ENCODE measurements around the gene COLQ.
"Not testable (repeated sequence)": the region's sequence is repeated elsewhere in the genome, so short reads cannot be mapped to it uniquely, and the experiment has no call there.

DNA sequence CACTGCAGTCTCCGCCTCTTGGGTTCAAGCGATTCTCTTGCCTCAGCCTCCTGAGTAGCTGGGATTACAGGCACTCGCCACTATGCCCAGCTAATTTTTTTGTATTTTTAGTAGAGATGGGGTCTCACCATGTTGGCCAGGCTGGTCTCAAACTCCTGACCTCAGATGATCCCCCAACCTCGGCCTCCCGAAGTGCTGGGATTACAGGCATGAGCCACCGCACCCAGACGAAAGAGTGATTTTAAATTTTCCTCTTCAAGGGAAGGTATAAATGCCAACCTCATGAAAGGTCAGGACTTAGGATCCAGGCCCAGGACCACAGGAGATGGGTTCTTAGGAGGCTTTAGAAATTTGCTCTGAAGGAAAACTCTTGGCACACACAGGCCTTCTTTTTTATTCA lies 110.5 kb downstream of the COLQ start:
- TF ChIP-seq, protein P1, sequence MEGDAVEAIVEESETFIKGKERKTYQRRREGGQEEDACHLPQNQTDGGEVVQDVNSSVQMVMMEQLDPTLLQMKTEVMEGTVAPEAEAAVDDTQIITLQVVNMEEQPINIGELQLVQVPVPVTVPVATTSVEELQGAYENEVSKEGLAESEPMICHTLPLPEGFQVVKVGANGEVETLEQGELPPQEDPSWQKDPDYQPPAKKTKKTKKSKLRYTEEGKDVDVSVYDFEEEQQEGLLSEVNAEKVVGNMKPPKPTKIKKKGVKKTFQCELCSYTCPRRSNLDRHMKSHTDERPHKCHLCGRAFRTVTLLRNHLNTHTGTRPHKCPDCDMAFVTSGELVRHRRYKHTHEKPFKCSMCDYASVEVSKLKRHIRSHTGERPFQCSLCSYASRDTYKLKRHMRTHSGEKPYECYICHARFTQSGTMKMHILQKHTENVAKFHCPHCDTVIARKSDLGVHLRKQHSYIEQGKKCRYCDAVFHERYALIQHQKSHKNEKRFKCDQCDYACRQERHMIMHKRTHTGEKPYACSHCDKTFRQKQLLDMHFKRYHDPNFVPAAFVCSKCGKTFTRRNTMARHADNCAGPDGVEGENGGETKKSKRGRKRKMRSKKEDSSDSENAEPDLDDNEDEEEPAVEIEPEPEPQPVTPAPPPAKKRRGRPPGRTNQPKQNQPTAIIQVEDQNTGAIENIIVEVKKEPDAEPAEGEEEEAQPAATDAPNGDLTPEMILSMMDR (IDR thresholded peaks at IDR 0.05), result not testable (repeated sequence)
- TF ChIP-seq EZH2 (IDR thresholded peaks at IDR 0.05), result not testable (repeated sequence)

Data from neural progenitor cell (in vitro differentiated cells).